Neural progenitor cell (in vitro differentiated cells): ENCODE results near the gene CAP2. TPM values are rescaled to one million over a fixed set of nuclear protein-coding genes. Genes with fewer than 3 reads are reported as not detected.
A peak's percentile ranks its signal among the peaks of the same experiment; 100 is the strongest.

Source experiments
- DNase-seq: peaks from one replicate; pipeline ENCODE4 v3.0.0-alpha.2; 2016; ENCODE audit warnings: low spot score
- H2AFZ ChIP-seq: fragments of 200-600 bp; sonication (generic); replicated peaks from 2 replicates; pipeline ENCODE4 v1.6.1; 2016; ENCODE audit warnings: antibody characterized with exemption
- H3F3A ChIP-seq: fragments of 200-600 bp; sonication (generic); 2 replicates; pipeline ENCODE4 v1.6.1; 2016; ENCODE audit warnings: antibody characterized with exemption, low read depth
- H3K27ac ChIP-seq: fragments of 200-600 bp; sonication (generic); 2 replicates; pipeline ENCODE4 v1.5.1; 2016; ENCODE audit warnings: mild to moderate bottlenecking
- H3K27me3 ChIP-seq: fragments of 200-600 bp; sonication (generic); 2 replicates; pipeline ENCODE4 v1.6.1; 2016; ENCODE audit warnings: mild to moderate bottlenecking, moderate library complexity
- H3K36me3 ChIP-seq: fragments of 200-600 bp; sonication (generic); 2 replicates; pipeline ENCODE4 v1.5.1; 2016
- H3K4me1 ChIP-seq: fragments of 200-600 bp; sonication (generic); 2 replicates; pipeline ENCODE4 v1.6.1; 2016; ENCODE audit warnings: mixed run types
- H3K4me2 ChIP-seq: fragments of 200-600 bp; sonication (generic); 2 replicates; pipeline ENCODE4 v1.6.1; 2016
- H3K4me3 ChIP-seq: fragments of 200-600 bp; sonication (generic); 2 replicates; pipeline ENCODE4 v1.5.1; 2016
- H3K79me2 ChIP-seq: fragments of 200-600 bp; sonication (generic); 2 replicates; pipeline ENCODE4 v1.6.1; 2016; ENCODE audit warnings: low read depth
- H3K9ac ChIP-seq: fragments of 200-600 bp; sonication (generic); 2 replicates; pipeline ENCODE4 v1.6.1; 2016
- H3K9me3 ChIP-seq: fragments of 200-600 bp; sonication (generic); 2 replicates; pipeline ENCODE4 v1.5.1; 2016; ENCODE audit warnings: low read depth
- H4K20me1 ChIP-seq: fragments of 200-600 bp; sonication (generic); 2 replicates; pipeline ENCODE4 v1.6.1; 2016; ENCODE audit warnings: low read depth
- H3K27ac Mint-ChIP-seq: 3 replicates; pipeline ENCODE4 v1.8.0; 2021; ENCODE audit warnings: mixed read lengths
- H3K27me3 Mint-ChIP-seq: 2 replicates; pipeline ENCODE4 v1.8.0; 2022; ENCODE audit warnings: low read depth, mild to moderate bottlenecking, inconsistent platforms, moderate library complexity, mixed read lengths; ENCODE audit not compliant: insufficient read depth
- H3K36me3 Mint-ChIP-seq: 3 replicates; pipeline ENCODE4 v1.8.0; 2021; ENCODE audit warnings: mixed read lengths
- H3K4me1 Mint-ChIP-seq: 3 replicates; pipeline ENCODE4 v1.8.0; 2021; ENCODE audit warnings: mixed read lengths
- H3K4me3 Mint-ChIP-seq: 3 replicates; pipeline ENCODE4 v1.8.0; 2021; ENCODE audit warnings: mild to moderate bottlenecking, moderate library complexity, mixed read lengths
- H3K9me3 Mint-ChIP-seq: 3 replicates; pipeline ENCODE4 v1.8.0; 2020; ENCODE audit warnings: mixed read lengths
- CTCF ChIP-seq: fragments of 200-600 bp; sonication (generic); IDR thresholded peaks from 2 replicates; pipeline ENCODE4 v1.5.1; 2017; ENCODE audit warnings: antibody characterized with exemption, mild to moderate bottlenecking
- EZH2 ChIP-seq: fragments of 200-600 bp; sonication (generic); IDR thresholded peaks from 2 replicates; pipeline ENCODE4 v1.6.1; 2017; ENCODE audit warnings: antibody characterized with exemption, mild to moderate bottlenecking, moderate library complexity
- EZH2phosphoT487 ChIP-seq: fragments of 200-600 bp; sonication (generic); IDR thresholded peaks from 2 replicates; pipeline ENCODE4 v1.6.1; 2017; ENCODE audit warnings: antibody characterized with exemption
- total RNA-seq: library from RNA; depleted of rRNA; stranded (reverse); fragments of >200 nt; gene quantifications from 2 replicates; pipeline ENCODE4 v1.2.3, GENCODE V29; 2015; ENCODE audit warnings: low replicate concordance

Gene CAP2
- total RNA-seq, 1 donor from 2014 or later = 27.4 TPM

- Mint-ChIP-seq H3K36me3 (peaks cover 7% of the 10 kb centered on the region), H3K27me3 (peaks cover 2% of the 10 kb centered on the region), H3K27ac (no peak overlapping the region), H3K4me3 (no peak overlapping the region), H3K9me3 (no peaks in the 10 kb centered on the region), H3K4me1 (peaks cover 32% of the 10 kb centered on the region)
- Histone ChIP-seq H3K4me3 (no peak overlapping the region), H4K20me1 (no peaks in the 10 kb centered on the region), H3K9ac (no peak overlapping the region), H3K79me2 (no peaks in the 10 kb centered on the region), H3K9me3 (no peaks in the 10 kb centered on the region), H3K27ac (peak overlapping the region; percentile 54), H3K4me2 (no peak overlapping the region), H3K27me3 (no peaks in the 10 kb centered on the region), H2AFZ (no peak overlapping the region), H3K36me3 (no peaks in the 10 kb centered on the region), H3K4me1 (peaks cover 35% of the 10 kb centered on the region), H3F3A (peaks cover 29% of the 10 kb centered on the region)
- DNase-seq = no peak
- TF ChIP-seq EZH2phosphoT487 = no peak
- no peak for TF ChIP-seq CTCF
- no peak for TF ChIP-seq EZH2
Measured at GRCh38 chr6:17473554-17473953, 80.2 kb downstream of the CAP2 start.

DNA sequence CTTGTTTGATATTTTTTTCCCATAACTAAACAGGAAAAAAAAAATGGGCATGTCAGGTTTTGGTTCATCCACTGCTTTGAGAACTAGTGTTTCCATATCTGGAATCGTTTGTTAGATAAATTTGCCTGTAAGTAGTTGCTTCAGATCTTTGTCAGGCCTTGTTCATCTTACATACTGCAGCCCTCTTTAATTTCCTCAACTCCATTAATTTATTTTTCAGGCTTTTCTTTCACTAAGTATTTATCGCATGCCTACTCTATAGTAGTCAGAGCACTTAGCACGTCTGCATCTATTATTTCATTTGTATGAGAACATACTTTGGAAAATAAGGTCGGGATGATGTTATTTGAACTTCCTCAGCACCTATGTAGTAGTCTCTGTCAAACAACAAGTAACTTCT lies 80.9 kb downstream of the CAP2 start:
- Mint-ChIP-seq H3K4me3 (no peak overlapping the region), H3K4me1 (peaks cover 32% of the 10 kb centered on the region), H3K27ac (no peak overlapping the region), H3K27me3 (peaks cover 2% of the 10 kb centered on the region), H3K36me3 (peaks cover 2% of the 10 kb centered on the region), H3K9me3 (no peaks in the 10 kb centered on the region)
- Histone ChIP-seq H4K20me1 (no peaks in the 10 kb centered on the region), H3K36me3 (no peaks in the 10 kb centered on the region), H3K27me3 (no peaks in the 10 kb centered on the region), H3K27ac (peak overlapping the region; percentile 54), H3K4me2 (no peak overlapping the region), H3K4me3 (no peak overlapping the region), H3F3A (peaks cover 29% of the 10 kb centered on the region), H3K79me2 (no peaks in the 10 kb centered on the region), H3K9me3 (no peaks in the 10 kb centered on the region), H3K4me1 (peaks cover 35% of the 10 kb centered on the region), H2AFZ (no peak overlapping the region), H3K9ac (no peak overlapping the region)
- TF ChIP-seq EZH2 = no peak
- no peak for TF ChIP-seq CTCF
- no peak for TF ChIP-seq EZH2phosphoT487
- no peak for DNase-seq

GRCh38 chr6:17475606-17476244 lies 82.3 kb downstream of the CAP2 start:
- H3K36me3 ChIP-seq = no peaks in the 10 kb centered on the region
- no peaks in the 10 kb centered on the region for H4K20me1 ChIP-seq
- Mint-ChIP-seq H3K27ac (no peak overlapping the region), H3K36me3 (peaks cover 2% of the 10 kb centered on the region), H3K4me1 (peaks cover 32% of the 10 kb centered on the region), H3K9me3 (no peaks in the 10 kb centered on the region), H3K4me3 (no peak overlapping the region), H3K27me3 (peaks cover 2% of the 10 kb centered on the region)
- H3K4me2 ChIP-seq = no peak overlapping the region
- H3K9me3 ChIP-seq = no peaks in the 10 kb centered on the region
- H3K4me3 ChIP-seq = no peak overlapping the region
- H3K27me3 ChIP-seq = no peaks in the 10 kb centered on the region
- peaks cover 35% of the 10 kb centered on the region for H3K4me1 ChIP-seq
- H3K79me2 ChIP-seq = no peaks in the 10 kb centered on the region
- H3K27ac ChIP-seq = no peak overlapping the region
- H2AFZ ChIP-seq = no peak overlapping the region
- TF ChIP-seq EZH2phosphoT487 (no peak), CTCF (no peak), EZH2 (no peak)
- no peak for DNase-seq
- peaks cover 29% of the 10 kb centered on the region for H3F3A ChIP-seq
- no peak overlapping the region for H3K9ac ChIP-seq
